ENCODE results near the gene ORC1.
"Not testable (repeated sequence)": the region's sequence is repeated elsewhere in the genome, so short reads cannot be mapped to it uniquely, and the experiment has no call there.

The ORC1 gene

GRCh38 chr1:52403566-52404115 lies 582 bp downstream of the ORC1 start:
- TF ChIP-seq, protein P1, sequence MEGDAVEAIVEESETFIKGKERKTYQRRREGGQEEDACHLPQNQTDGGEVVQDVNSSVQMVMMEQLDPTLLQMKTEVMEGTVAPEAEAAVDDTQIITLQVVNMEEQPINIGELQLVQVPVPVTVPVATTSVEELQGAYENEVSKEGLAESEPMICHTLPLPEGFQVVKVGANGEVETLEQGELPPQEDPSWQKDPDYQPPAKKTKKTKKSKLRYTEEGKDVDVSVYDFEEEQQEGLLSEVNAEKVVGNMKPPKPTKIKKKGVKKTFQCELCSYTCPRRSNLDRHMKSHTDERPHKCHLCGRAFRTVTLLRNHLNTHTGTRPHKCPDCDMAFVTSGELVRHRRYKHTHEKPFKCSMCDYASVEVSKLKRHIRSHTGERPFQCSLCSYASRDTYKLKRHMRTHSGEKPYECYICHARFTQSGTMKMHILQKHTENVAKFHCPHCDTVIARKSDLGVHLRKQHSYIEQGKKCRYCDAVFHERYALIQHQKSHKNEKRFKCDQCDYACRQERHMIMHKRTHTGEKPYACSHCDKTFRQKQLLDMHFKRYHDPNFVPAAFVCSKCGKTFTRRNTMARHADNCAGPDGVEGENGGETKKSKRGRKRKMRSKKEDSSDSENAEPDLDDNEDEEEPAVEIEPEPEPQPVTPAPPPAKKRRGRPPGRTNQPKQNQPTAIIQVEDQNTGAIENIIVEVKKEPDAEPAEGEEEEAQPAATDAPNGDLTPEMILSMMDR (conservative IDR thresholded peaks at IDR 0.05; ENCODE audit: control insufficient read depth, insufficient read depth, low read depth, low read length), result no peak
- H3K4me3 ChIP-seq (ENCODE audit: control insufficient read depth, low read depth, low read length), result peak overlapping the region; percentile 98
- peak; percentile 91 for DNase-seq (ENCODE audit: low read depth)

GRCh38 chr1:52402860-52403240 lies 1.4 kb downstream of the ORC1 start:
- H3K4me3 ChIP-seq (ENCODE audit: control insufficient read depth, low read depth, low read length), result peak overlapping the region; percentile 98
- no peak for DNase-seq (ENCODE audit: low read depth)
- TF ChIP-seq, protein P1 (conservative IDR thresholded peaks at IDR 0.05; ENCODE audit: control insufficient read depth, insufficient read depth, low read depth, low read length), result no peak

DNA sequence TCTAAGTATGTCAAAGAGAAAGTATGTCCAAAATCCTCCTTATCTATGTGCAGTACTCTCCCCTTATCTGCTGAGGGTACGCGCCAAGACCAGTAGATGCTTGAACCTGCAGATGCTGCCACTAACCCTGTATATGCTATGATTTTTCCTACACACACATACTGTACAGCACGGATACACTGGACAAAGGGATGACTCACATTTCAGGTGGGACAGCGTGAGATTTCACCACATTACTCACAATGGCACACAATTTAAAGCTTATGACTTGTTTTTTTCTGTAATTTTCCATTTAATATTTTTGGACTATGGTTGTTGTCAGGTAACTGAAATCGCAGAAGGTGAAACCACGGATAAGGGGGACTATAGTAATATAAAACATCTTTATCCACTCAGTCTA lies 4.1 kb downstream of the ORC1 start:
- DNase-seq (ENCODE audit: low read depth), result no peak
- no peak overlapping the region for H3K4me3 ChIP-seq (ENCODE audit: control insufficient read depth, low read depth, low read length)
- TF ChIP-seq, protein P1 (conservative IDR thresholded peaks at IDR 0.05; ENCODE audit: control insufficient read depth, insufficient read depth, low read depth, low read length), result no peak

- TF ChIP-seq, protein P1 (conservative IDR thresholded peaks at IDR 0.05; ENCODE audit: control insufficient read depth, insufficient read depth, low read depth, low read length), result no peak
These were observed 4.6 kb downstream of the ORC1 start for GRCh38 chr1:52399629-52400028.

GRCh38 chr1:52393174-52393573 lies 11.0 kb downstream of the ORC1 start:
- no peak overlapping the region for H3K4me3 ChIP-seq (ENCODE audit: control insufficient read depth, low read depth, low read length)
- TF ChIP-seq, protein P1 (conservative IDR thresholded peaks at IDR 0.05; ENCODE audit: control insufficient read depth, insufficient read depth, low read depth, low read length), result no peak
- DNase-seq (ENCODE audit: low read depth), result no peak

More at GRCh38 chr1:52399629-52400028, 4.6 kb downstream of the ORC1 start:
- no peak overlapping the region for H3K4me3 ChIP-seq (ENCODE audit: control insufficient read depth, low read depth, low read length)
- no peak for DNase-seq (ENCODE audit: low read depth)

DNA sequence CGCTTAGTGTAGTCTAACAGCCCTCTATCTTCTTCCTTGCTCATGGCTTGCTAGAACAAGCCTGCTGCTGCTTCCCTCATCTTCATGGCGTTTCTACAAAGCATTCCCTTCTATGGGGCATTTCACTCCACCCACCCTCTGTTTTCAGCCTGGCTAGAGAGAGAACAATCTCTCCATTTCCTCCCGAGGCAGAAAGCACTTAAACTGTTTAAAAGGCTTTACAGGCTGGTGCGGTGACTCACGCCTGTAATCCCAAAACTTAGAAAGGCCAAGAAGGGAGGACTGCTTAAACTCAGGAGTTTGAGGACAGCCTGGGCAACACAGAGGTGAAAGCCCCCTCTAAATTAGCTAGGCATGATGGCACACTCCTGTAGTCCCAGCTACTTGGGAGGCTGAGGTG lies 17.8 kb downstream of the ORC1 start:
- no peak overlapping the region for H3K4me3 ChIP-seq (ENCODE audit: control insufficient read depth, low read depth, low read length)
- TF ChIP-seq, protein P1 (conservative IDR thresholded peaks at IDR 0.05; ENCODE audit: control insufficient read depth, insufficient read depth, low read depth, low read length), result no peak
- DNase-seq (ENCODE audit: low read depth), result no peak

DNA sequence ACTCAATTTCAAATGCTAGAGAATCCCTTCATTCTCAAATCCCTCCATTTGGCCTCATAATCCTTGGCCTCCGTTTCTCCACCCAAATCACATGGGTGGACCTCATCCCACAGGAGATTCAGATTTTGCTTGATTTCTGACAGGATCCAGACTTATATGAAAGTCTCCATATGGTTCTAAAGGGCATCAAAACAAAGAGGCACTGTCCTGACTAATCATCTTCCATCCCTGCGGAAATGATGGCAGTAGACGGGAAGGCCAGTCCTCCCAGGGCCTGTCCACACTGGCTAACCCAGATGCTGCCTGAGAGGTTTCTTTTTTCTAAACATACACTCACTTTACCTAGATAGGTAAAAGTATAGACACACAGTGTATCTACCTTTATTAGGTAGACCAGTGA lies 18.8 kb downstream of the ORC1 start:
- no peak for DNase-seq (ENCODE audit: low read depth)
- H3K4me3 ChIP-seq (ENCODE audit: control insufficient read depth, low read depth, low read length), result no peak overlapping the region
- TF ChIP-seq, protein P1 (conservative IDR thresholded peaks at IDR 0.05; ENCODE audit: control insufficient read depth, insufficient read depth, low read depth, low read length), result no peak

- not testable (repeated sequence) for H3K4me3 ChIP-seq (ENCODE audit: control insufficient read depth, low read depth, low read length); DNase-seq (ENCODE audit: low read depth)
These were observed 34.4 kb downstream of the ORC1 start for GRCh38 chr1:52369851-52370250.
